22Rv1 (cell line): ENCODE data around the gene ACBD5.
A peak's percentile ranks its signal among the peaks of the same experiment; 100 is the strongest.
"Not testable (repeated sequence)": the region's sequence is repeated elsewhere in the genome, so short reads cannot be mapped to it uniquely, and the experiment has no call there.

ENCODE experiments used
- H3K27ac ChIP-seq: fragments of 450-650 bp; 2 replicates; pipeline ENCODE4 v1.5.1; 2017
- ZFX ChIP-seq: fragments of 450-650 bp; IDR thresholded peaks from 2 replicates; pipeline ENCODE4 v1.6.1; 2017; ENCODE audit warnings: antibody characterized with exemption, borderline replicate concordance
- TF ChIP-seq, protein P1 (sequence below): fragments of 450-650 bp; IDR thresholded peaks from 2 replicates; pipeline ENCODE4 v1.5.1; 2017; ENCODE audit warnings: mild to moderate bottlenecking

The ACBD5 gene, protein sequence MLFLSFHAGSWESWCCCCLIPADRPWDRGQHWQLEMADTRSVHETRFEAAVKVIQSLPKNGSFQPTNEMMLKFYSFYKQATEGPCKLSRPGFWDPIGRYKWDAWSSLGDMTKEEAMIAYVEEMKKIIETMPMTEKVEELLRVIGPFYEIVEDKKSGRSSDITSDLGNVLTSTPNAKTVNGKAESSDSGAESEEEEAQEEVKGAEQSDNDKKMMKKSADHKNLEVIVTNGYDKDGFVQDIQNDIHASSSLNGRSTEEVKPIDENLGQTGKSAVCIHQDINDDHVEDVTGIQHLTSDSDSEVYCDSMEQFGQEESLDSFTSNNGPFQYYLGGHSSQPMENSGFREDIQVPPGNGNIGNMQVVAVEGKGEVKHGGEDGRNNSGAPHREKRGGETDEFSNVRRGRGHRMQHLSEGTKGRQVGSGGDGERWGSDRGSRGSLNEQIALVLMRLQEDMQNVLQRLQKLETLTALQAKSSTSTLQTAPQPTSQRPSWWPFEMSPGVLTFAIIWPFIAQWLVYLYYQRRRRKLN

DNA sequence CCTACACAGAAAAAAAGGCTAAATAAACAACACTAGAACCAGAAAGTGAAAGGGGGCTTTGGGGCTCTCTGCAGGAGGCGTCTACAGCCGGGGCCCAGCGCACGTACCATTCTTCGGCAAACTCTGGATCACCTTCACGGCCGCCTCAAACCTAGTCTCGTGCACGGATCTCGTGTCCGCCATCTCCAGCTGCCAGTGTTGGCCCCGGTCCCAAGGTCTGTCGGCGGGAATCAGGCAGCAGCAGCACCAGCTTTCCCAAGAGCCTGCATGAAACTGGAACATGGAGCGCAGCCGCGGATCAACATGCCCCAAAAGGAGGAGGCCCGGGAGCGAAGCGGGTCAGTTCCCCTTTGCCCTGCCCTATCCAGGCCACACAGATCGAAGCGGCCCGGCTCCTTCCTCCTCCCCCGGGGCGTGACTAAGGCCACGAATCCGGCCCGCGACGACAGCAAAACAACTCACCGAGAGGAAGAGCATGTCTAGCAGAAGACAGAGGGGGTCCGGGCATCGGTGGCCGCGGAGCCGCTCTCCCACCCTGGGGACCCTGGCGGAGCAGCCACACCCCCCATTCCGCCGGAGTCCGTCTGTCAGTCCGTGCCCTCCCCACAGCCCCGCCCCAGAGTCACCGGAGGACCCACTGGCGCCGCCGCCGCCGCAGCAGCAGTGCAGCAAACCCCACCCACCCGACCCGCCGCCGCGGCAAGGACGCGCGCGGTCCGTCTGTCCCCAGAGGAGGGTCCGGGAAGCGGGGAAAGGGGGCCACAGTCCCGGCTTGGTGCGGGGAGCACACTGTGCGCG, at the start of gene ACBD5:
ACBD5 (minus strand) TSS at position 586 of the 798 bp plus-strand sequence; CDS start at position 477, 109 bp downstream.
- TF ChIP-seq, protein P1, sequence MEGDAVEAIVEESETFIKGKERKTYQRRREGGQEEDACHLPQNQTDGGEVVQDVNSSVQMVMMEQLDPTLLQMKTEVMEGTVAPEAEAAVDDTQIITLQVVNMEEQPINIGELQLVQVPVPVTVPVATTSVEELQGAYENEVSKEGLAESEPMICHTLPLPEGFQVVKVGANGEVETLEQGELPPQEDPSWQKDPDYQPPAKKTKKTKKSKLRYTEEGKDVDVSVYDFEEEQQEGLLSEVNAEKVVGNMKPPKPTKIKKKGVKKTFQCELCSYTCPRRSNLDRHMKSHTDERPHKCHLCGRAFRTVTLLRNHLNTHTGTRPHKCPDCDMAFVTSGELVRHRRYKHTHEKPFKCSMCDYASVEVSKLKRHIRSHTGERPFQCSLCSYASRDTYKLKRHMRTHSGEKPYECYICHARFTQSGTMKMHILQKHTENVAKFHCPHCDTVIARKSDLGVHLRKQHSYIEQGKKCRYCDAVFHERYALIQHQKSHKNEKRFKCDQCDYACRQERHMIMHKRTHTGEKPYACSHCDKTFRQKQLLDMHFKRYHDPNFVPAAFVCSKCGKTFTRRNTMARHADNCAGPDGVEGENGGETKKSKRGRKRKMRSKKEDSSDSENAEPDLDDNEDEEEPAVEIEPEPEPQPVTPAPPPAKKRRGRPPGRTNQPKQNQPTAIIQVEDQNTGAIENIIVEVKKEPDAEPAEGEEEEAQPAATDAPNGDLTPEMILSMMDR = no peak
- no peak for TF ChIP-seq ZFX
- H3K27ac ChIP-seq = peak within 1 kb of the TSS; percentile 100

DNA sequence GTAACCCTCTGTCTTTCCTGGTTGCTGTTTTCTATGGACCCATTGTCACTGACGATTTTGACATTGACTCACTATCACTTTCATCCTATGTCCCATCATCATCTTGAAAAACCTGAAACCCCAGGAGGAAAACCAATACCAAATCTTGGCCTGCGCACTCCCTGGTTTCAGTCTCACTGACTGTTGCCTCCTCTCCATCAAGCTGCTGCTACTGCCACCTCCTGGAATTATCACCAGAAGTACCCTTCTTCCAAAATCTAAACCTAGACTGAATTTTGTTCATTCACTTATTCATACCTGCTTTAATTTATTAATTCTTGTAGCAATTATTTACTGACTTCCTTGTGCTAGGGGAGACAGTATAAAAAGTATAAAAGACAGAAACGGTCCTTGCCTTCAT, 44.5 kb upstream of the ACBD5 start:
- H3K27ac ChIP-seq = no peak overlapping the region
- TF ChIP-seq ZFX = no peak
- TF ChIP-seq, protein P1 = peak; percentile 15; the same call in 1 of the 2 replicates

DNA sequence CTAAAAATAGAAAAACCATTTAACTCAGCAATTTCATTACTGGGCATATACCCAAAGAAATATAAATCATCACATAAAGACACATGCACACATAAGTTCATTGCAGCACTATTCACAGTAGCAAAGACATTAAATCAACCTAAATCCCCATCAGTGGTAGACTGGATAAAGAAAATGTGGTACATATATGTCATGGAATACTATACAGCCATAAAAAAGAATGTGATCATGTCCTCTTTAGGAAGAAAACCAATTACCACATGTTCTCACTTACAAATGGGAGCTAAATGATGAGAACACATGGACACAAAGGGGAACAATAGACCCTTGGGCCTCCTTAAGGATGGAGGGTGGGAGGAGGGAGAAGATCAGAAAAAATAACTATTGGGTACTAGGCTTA, 36.0 kb upstream of the ACBD5 start:
- no peak overlapping the region for H3K27ac ChIP-seq
- TF ChIP-seq, protein P1 = no peak
- TF ChIP-seq ZFX = no peak

DNA sequence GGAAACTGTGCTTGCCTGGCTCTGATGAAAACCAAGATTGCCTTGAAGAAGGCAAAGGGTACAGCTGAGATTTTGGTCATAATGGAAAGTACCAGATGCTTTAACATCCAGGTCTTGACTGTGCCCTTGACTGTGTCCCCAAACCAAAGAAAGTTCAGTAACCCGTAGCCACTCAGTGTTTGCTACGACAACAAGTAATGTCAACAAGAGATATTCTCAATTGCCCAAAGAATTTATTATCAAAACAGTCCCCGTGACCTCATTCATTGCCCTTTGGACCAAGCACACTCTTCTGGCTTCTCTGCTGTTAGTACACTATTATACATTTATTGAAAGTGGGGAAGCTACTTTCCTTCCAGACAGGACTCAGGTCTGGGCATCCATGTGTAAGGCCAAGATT, 25.4 kb upstream of the ACBD5 start:
- not testable (repeated sequence) for H3K27ac ChIP-seq

DNA sequence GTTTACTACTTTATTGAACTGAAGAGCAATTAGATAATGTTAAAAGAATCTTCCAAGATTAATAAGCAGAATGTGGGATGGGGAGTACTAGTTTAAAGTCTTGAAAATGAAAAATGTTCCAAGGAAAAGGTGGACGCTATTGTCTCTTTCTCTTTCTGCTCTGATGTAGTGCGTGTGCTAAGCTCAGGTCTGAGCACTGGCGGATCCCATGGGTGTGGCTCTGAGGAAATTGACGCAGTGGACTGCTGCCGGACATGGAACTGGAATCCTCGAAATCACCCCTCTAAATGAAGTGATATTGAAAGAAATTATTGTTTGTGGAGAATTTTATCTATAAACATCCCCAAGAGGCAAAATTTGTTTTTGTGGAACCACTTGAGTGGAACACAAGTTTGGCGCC, 22.2 kb upstream of the ACBD5 start:
- not testable (repeated sequence) for H3K27ac ChIP-seq

DNA sequence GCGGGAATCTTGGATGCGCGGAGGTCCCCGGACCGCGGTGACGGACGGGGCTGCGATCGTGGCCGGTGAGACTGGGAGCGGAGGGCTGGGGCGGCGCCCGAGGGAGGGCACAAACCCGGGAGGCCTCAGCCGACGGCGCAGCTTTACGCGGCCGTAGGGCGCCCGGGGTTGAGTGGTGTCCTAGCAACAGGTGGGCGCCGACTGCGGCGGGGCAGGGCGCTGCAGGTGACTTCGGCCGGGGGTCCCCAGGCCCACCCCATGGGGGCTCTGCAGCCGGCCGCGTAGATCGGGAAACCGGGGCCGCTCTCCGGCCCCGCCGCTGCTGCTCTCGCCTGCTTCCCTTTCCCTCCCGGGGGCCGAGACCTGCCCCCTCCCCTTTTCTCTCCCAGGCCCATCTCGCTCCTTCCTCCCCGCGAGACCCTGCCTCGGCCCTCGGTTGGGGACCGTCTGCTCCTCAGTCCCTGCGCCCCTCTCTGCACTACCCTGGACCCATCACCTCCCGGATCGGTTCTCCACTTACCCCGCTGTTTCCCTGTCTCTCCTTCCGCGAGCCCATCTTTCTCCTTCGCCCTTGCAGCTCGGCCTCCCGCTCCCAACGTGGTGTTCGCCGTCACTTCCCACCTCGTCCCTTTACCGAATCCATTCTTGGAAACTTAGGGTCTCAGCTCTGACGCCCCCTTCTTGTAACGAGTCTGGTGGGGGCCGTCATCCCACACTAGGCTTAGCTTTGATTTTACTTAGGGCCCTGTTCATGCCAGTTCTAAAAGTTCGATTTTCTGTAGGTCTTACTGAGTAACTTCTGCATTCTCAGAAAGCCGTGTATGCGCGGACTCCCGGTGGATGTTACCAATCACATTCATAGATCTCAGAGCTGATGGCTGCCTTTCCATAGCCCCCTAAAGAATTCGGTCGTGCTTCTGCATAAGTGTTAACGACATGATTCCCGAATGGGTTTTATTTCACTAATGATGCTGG, 18.5 kb upstream of the ACBD5 start:
- TF ChIP-seq ZFX = no peak
- TF ChIP-seq, protein P1 = no peak
- H3K27ac ChIP-seq = no peak overlapping the region

DNA sequence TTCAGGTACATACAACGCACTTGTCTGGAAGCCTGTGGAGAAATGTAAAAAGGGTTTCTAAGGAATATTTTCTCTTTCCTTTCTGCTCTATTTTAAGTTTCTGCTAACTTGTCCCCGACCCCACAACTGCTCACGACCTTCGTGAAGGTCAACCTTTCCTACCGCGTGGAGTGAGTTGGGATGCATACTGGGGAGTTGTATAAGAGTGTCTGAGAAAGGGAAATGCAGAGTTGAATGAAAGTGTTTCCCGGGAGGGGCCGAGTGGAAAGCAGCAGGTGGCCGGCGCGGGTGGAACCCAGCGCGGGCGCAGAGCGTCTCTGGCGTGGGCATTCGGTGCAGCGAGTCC, 17.9 kb upstream of the ACBD5 start:
- H3K27ac ChIP-seq = no peak overlapping the region
- TF ChIP-seq, protein P1 = no peak
- TF ChIP-seq ZFX = no peak
